ENCODE data around the gene S1PR1. TPM values are rescaled to one million over a fixed set of nuclear protein-coding genes. Genes with fewer than 3 reads are reported as not detected.

Gene S1PR1
- total RNA-seq, 1 donor: 2.8 TPM

- TF ChIP-seq CTCF (IDR thresholded peaks at IDR 0.05; ENCODE audit: insufficient read depth, low read length): no peak
- no peak for DNase-seq (ENCODE audit: low read depth)
- H3K4me3 ChIP-seq (ENCODE audit: low read depth, low read length): peak overlapping the region; percentile 73
Measured at GRCh38 chr1:101235216-101235695, 1.6 kb upstream of the S1PR1 start.

- H3K4me3 ChIP-seq (ENCODE audit: low read depth, low read length): peak overlapping the region; percentile 73
- peak; percentile 30 for DNase-seq (ENCODE audit: low read depth)
- TF ChIP-seq CTCF (IDR thresholded peaks at IDR 0.05; ENCODE audit: insufficient read depth, low read length): no peak
Measured at GRCh38 chr1:101235696-101236515, 913 bp upstream of the S1PR1 start.

GRCh38 chr1:101237229-101237837, 514 bp downstream of the S1PR1 start:
- peak; percentile 12 for TF ChIP-seq CTCF (IDR thresholded peaks at IDR 0.05; ENCODE audit: insufficient read depth, low read length)
- DNase-seq (ENCODE audit: low read depth): peak; percentile 68
- peak overlapping the region; percentile 73 for H3K4me3 ChIP-seq (ENCODE audit: low read depth, low read length)

- no peak for DNase-seq (ENCODE audit: low read depth)
- H3K4me3 ChIP-seq (ENCODE audit: low read depth, low read length): peak overlapping the region; percentile 53
- TF ChIP-seq CTCF (IDR thresholded peaks at IDR 0.05; ENCODE audit: insufficient read depth, low read length): no peak
Measured at GRCh38 chr1:101238031-101238628, 1.3 kb downstream of the S1PR1 start.

GRCh38 chr1:101238681-101239094, 1.9 kb downstream of the S1PR1 start:
- peak; percentile 92 for DNase-seq (ENCODE audit: low read depth)
- no peak overlapping the region for H3K4me3 ChIP-seq (ENCODE audit: low read depth, low read length)
- peak; percentile 99 for TF ChIP-seq CTCF (IDR thresholded peaks at IDR 0.05; ENCODE audit: insufficient read depth, low read length)

GRCh38 chr1:101239095-101240040, 2.5 kb downstream of the S1PR1 start:
- TF ChIP-seq CTCF (IDR thresholded peaks at IDR 0.05; ENCODE audit: insufficient read depth, low read length): no peak
- H3K4me3 ChIP-seq (ENCODE audit: low read depth, low read length): no peak overlapping the region
- DNase-seq (ENCODE audit: low read depth): no peak
